DND-41 (cell line): ENCODE results near the gene CARD19.

ENCODE experiments used
- ATAC-seq: fragments of 200-7000 bp; cut with Tn5 transposase; 3 replicates; pipeline ENCODE4 v1.9.1; 2021; ENCODE audit warnings: low read depth; ENCODE audit not compliant: insufficient read depth
- DNase-seq: peaks from one replicate; pipeline ENCODE4 v3.0.0-alpha.2; 2020
- H2AFZ ChIP-seq: 2 replicates; pipeline ENCODE4 v1.6.0; 2012; ENCODE audit warnings: low read depth, low read length
- H3K27ac ChIP-seq: 2 replicates; pipeline ENCODE4 v1.5.1; 2012; ENCODE audit warnings: low read length, inconsistent platforms
- H3K27me3 ChIP-seq: fragments of 200-600 bp; sonication (generic); 2 replicates; pipeline ENCODE4 v1.6.0; 2012; ENCODE audit warnings: low read length, mild to moderate bottlenecking, inconsistent platforms; ENCODE audit not compliant: insufficient read depth, poor library complexity
- H3K36me3 ChIP-seq: 2 replicates; pipeline ENCODE4 v1.5.1; 2012; ENCODE audit warnings: low read length, inconsistent platforms; ENCODE audit not compliant: insufficient read depth
- H3K4me1 ChIP-seq: 2 replicates; pipeline ENCODE4 v1.5.1; 2012; ENCODE audit warnings: mild to moderate bottlenecking, low read length; ENCODE audit not compliant: insufficient read depth
- H3K4me2 ChIP-seq: 2 replicates; pipeline ENCODE4 v1.6.0; 2012; ENCODE audit warnings: mild to moderate bottlenecking, moderate library complexity, low read length, inconsistent platforms; ENCODE audit not compliant: insufficient read depth
- H3K4me3 ChIP-seq, 2 experiments: fragments of 200-600 bp in 1 of 2; shearing (Covaris generic) in 1 of 2; 2 replicates each; pipeline ENCODE4 v1.5.1; 2012 to 2016; ENCODE audit warnings: inconsistent platforms in 2 of 2, low read length in 2 of 2, mild to moderate bottlenecking in 2 of 2, low read depth in 1 of 2, moderate library complexity in 1 of 2
- H3K79me2 ChIP-seq: 2 replicates; pipeline ENCODE4 v1.6.0; 2012; ENCODE audit warnings: low read length, inconsistent platforms; ENCODE audit not compliant: insufficient read depth
- H3K9ac ChIP-seq: 2 replicates; pipeline ENCODE4 v1.6.0; 2012; ENCODE audit warnings: low read depth, mild to moderate bottlenecking, inconsistent platforms, low read length, moderate library complexity
- H3K9me3 ChIP-seq: 2 replicates; pipeline ENCODE4 v1.5.1; 2012; ENCODE audit warnings: low read length, moderate library complexity, mild to moderate bottlenecking, inconsistent platforms; ENCODE audit not compliant: insufficient read depth, severe bottlenecking
- H4K20me1 ChIP-seq: 2 replicates; pipeline ENCODE4 v1.6.0; 2012; ENCODE audit warnings: low read length; ENCODE audit not compliant: insufficient read depth
- EZH2 ChIP-seq: IDR thresholded peaks from 3 replicates; pipeline ENCODE4 v1.6.1; 2012; ENCODE audit warnings: borderline replicate concordance, low read depth, mild to moderate bottlenecking, moderate library complexity, low read length, inconsistent platforms; ENCODE audit not compliant: severe bottlenecking
- TF ChIP-seq, protein P1 (sequence below): IDR thresholded peaks from 2 replicates; pipeline ENCODE4 v1.5.1; 2012; ENCODE audit warnings: borderline replicate concordance, low read length, moderate library complexity, mild to moderate bottlenecking; ENCODE audit not compliant: poor library complexity, severe bottlenecking; ENCODE audit errors: extremely low read depth

The CARD19 gene

DNA sequence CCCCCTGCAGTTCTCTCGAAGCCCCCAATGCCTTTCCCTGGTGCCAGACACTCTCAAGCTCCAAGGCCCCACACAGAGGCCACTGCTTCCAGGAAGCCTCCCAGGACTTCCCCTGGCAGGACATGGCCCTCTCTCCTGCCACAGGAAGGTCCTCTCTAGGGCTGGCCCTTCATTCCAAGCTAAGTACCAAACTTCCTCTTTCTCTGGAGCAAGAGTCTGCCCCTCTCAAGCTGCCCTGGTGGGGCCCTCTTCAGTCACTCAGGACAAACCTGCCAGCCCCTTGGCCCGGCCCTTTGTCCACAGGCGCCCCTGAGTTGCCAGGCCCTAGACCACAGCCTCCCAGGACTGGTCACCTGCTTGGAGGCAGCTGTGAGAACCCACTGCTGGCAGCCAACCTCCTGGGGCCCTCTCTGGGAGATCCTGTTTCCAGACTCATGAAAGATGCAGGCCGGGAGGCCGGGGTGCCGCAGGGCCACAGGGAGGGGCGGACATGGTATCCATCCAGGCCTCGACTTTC is 31.4 kb downstream of the CARD19 start:
- Histone ChIP-seq H3K27ac (no peak overlapping the region), H4K20me1 (peaks cover 14% of the 10 kb centered on the region), H3K4me1 (peaks cover 8% of the 10 kb centered on the region; the same call in 1 of the 2 replicates), H3K27me3 (no peaks in the 10 kb centered on the region), H3K9me3 (no peaks in the 10 kb centered on the region), H3K79me2 (0 out of 2 replicates have a peak, but pooled peaks cover 5% of the 10 kb centered on the region), H2AFZ (no peak overlapping the region), H3K4me3 (no peak overlapping the region), H3K4me2 (no peak overlapping the region), H3K36me3 (peaks cover 3% of the 10 kb centered on the region; the same call in 1 of the 2 replicates), H3K9ac (no peak overlapping the region)
- DNase-seq, result no peak
- TF ChIP-seq, protein P1, sequence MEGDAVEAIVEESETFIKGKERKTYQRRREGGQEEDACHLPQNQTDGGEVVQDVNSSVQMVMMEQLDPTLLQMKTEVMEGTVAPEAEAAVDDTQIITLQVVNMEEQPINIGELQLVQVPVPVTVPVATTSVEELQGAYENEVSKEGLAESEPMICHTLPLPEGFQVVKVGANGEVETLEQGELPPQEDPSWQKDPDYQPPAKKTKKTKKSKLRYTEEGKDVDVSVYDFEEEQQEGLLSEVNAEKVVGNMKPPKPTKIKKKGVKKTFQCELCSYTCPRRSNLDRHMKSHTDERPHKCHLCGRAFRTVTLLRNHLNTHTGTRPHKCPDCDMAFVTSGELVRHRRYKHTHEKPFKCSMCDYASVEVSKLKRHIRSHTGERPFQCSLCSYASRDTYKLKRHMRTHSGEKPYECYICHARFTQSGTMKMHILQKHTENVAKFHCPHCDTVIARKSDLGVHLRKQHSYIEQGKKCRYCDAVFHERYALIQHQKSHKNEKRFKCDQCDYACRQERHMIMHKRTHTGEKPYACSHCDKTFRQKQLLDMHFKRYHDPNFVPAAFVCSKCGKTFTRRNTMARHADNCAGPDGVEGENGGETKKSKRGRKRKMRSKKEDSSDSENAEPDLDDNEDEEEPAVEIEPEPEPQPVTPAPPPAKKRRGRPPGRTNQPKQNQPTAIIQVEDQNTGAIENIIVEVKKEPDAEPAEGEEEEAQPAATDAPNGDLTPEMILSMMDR, result no peak
- no peak for TF ChIP-seq EZH2
- ATAC-seq, result no peak

DNA sequence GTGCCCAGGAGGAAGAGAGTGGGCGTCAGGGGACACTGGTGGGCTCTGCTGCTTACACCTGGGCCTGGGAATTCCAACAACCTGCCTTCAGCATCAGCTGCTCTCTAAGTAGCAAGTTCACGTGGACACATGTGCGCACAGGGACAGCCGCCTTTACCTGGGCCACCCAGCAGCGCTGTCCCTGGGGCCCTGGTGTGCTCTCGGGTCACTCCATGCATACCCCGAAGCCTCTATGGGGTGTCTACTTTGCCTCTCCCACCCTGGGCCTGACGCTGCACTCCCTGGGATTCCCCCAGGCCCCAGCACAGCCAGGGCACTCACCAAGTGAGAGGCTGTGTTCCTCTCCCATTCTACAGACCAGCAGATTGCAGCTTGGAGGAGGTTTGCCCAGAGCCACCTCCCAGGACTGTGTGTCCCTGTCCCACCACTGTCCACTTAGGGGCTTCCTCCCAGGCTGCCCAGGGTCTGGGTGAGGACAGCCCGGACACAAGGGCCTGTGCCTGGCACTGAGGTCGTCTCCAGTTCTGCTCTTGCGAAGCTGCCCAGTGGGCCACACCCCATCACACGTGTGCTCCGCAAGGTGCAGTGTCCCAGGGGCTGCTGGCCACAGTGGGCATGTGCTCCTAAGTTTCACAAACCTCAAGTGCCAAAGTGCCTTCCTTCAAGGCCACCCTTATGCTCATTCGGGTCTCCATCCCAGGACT is 32.1 kb downstream of the CARD19 start:
- Histone ChIP-seq H3K4me1 (peaks cover 15% of the 10 kb centered on the region), H3K4me3 (no peak overlapping the region), H3K27me3 (no peaks in the 10 kb centered on the region), H3K27ac (no peak overlapping the region; the same call in 1 of the 2 replicates), H3K79me2 (peaks cover 8% of the 10 kb centered on the region; the same call in 1 of the 2 replicates), H3K9ac (no peak overlapping the region), H3K36me3 (peaks cover 3% of the 10 kb centered on the region; the same call in 1 of the 2 replicates), H2AFZ (no peak overlapping the region), H3K4me2 (no peak overlapping the region), H4K20me1 (peaks cover 21% of the 10 kb centered on the region), H3K9me3 (no peaks in the 10 kb centered on the region)
- TF ChIP-seq, protein P1, result no peak
- no peak for TF ChIP-seq EZH2
- DNase-seq, result no peak
- ATAC-seq, result no peak

GRCh38 chr9:93128715-93129224 is 32.8 kb downstream of the CARD19 start:
- Histone ChIP-seq H3K79me2 (peaks cover 10% of the 10 kb centered on the region; the same call in 1 of the 2 replicates), H4K20me1 (peaks cover 22% of the 10 kb centered on the region), H3K27me3 (no peaks in the 10 kb centered on the region), H2AFZ (no peak overlapping the region), H3K9ac (no peak overlapping the region), H3K4me1 (peaks cover 20% of the 10 kb centered on the region), H3K4me2 (no peak overlapping the region), H3K9me3 (no peaks in the 10 kb centered on the region), H3K27ac (no peak overlapping the region; the same call in 1 of the 2 replicates), H3K4me3 (no peak overlapping the region), H3K36me3 (peaks cover 3% of the 10 kb centered on the region; the same call in 1 of the 2 replicates)
- TF ChIP-seq, protein P1, result no peak
- TF ChIP-seq EZH2, result no peak
- DNase-seq, result no peak
- no peak for ATAC-seq
